Measurements from ENCODE around the gene FCF1. TPM values are rescaled to one million over a fixed set of nuclear protein-coding genes. Genes with fewer than 3 reads are reported as not detected.
A peak's percentile ranks its signal among the peaks of the same experiment; 100 is the strongest.

FCF1 gene
- total and polyA plus RNA-seq, 4 donors = 7.6 to 41.2 (median 38.6) TPM

DNA sequence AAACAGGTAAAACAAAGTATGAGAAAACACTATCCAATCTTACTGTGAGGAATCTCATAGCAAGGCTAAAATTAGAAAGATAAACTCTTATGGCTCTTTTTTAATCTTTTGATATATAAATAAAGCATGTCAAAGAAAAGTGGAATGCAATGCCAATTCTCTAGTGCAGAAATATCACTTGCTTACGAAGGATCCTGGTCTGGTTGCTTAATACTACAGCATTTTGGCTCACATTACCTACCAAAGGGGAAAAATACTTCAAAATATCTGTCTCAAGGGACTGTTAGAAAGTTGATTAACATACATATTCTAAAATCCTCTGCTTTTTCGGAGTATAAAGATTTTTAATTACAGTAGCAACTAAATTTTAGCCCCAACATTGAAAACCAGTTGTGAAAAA, 21.5 kb upstream of the FCF1 start:
- H3K4me3 ChIP-seq = no peak overlapping the region
- peak overlapping the region in 1 of 2 donors; percentile 13 for H3K9ac ChIP-seq (ENCODE audit: insufficient read depth in 1 of 2, low read length in 2 of 2)
- TF ChIP-seq, protein P1, sequence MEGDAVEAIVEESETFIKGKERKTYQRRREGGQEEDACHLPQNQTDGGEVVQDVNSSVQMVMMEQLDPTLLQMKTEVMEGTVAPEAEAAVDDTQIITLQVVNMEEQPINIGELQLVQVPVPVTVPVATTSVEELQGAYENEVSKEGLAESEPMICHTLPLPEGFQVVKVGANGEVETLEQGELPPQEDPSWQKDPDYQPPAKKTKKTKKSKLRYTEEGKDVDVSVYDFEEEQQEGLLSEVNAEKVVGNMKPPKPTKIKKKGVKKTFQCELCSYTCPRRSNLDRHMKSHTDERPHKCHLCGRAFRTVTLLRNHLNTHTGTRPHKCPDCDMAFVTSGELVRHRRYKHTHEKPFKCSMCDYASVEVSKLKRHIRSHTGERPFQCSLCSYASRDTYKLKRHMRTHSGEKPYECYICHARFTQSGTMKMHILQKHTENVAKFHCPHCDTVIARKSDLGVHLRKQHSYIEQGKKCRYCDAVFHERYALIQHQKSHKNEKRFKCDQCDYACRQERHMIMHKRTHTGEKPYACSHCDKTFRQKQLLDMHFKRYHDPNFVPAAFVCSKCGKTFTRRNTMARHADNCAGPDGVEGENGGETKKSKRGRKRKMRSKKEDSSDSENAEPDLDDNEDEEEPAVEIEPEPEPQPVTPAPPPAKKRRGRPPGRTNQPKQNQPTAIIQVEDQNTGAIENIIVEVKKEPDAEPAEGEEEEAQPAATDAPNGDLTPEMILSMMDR (IDR thresholded peaks at IDR 0.05; ENCODE audit: control extremely low read depth, extremely low read depth) = no peak
- WGBS, 2 donors = 60 to 65% methylated on average over 2 of the region's 2 CpGs
- peaks cover 8 to 20% (median 11%) of the 10 kb centered on the region in 4 donors for H3K36me3 ChIP-seq (ENCODE audit: control insufficient read depth in 4 of 4, insufficient read depth in 4 of 4, low read length in 4 of 4)
- H3K4me1 ChIP-seq (ENCODE audit: control insufficient read depth in 5 of 5, insufficient read depth in 5 of 5, low read length in 5 of 5) = peaks cover 0 to 17% (median 12%) of the 10 kb centered on the region in 5 donors
- H3K27me3 ChIP-seq (ENCODE audit: control insufficient read depth in 3 of 3, insufficient read depth in 3 of 3, low read length in 2 of 3) = no peaks in the 10 kb centered on the region
- ATAC-seq (ENCODE audit: insufficient read depth, low FRiP score) (no peak), DNase-seq (no peak)
- no peaks in the 10 kb centered on the region for H3K9me3 ChIP-seq (ENCODE audit: control insufficient read depth in 4 of 4, insufficient read depth in 3 of 4, low read length in 3 of 4)
- no peak overlapping the region for H3K27ac ChIP-seq (ENCODE audit: low read depth in 1 of 2, low read length in 1 of 2)

DNA sequence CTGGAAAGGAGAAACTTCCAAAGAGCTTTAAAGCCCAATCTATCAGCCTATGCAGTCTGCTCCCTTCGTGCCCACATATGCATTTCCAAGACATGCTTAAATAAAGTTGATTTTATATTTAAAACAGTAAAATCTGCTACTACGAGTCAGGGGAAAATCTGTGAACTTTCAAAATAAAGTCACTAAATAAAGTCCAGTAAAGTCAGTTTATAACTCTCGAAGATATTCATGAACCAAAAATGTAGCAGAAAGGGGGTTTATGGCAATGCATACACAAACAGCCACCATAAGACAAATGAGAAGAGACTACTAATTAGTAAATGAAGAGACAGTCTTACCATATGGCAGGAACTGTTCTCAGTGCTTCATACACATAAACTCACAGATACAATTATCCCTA, 19.8 kb upstream of the FCF1 start:
- WGBS, 2 donors = 93 to 94% methylated on average over 3 of the region's 3 CpGs
- DNase-seq (no peak), ATAC-seq (ENCODE audit: insufficient read depth, low FRiP score) (no peak)
- TF ChIP-seq, protein P1 (IDR thresholded peaks at IDR 0.05; ENCODE audit: control extremely low read depth, extremely low read depth) = no peak
- Histone ChIP-seq H3K9ac (ENCODE audit: insufficient read depth in 1 of 2, low read length in 2 of 2) (no peak overlapping the region), H3K27me3 (ENCODE audit: control insufficient read depth in 3 of 3, insufficient read depth in 3 of 3, low read length in 2 of 3) (no peaks in the 10 kb centered on the region), H3K27ac (ENCODE audit: low read depth in 1 of 2, low read length in 1 of 2) (no peak overlapping the region), H3K9me3 (ENCODE audit: control insufficient read depth in 4 of 4, insufficient read depth in 3 of 4, low read length in 3 of 4) (no peaks in the 10 kb centered on the region), H3K4me3 (no peak overlapping the region), H3K36me3 (ENCODE audit: control insufficient read depth in 4 of 4, insufficient read depth in 4 of 4, low read length in 4 of 4) (peaks cover 2 to 13% (median 9%) of the 10 kb centered on the region in 4 donors), H3K4me1 (ENCODE audit: control insufficient read depth in 5 of 5, insufficient read depth in 5 of 5, low read length in 5 of 5) (peaks cover 0 to 32% (median 8%) of the 10 kb centered on the region in 5 donors)

- TF ChIP-seq, protein P1 (IDR thresholded peaks at IDR 0.05; ENCODE audit: control extremely low read depth, extremely low read depth) = no peak
Measured at GRCh38 chr14:74695406-74695805, 17.5 kb upstream of the FCF1 start.

DNA sequence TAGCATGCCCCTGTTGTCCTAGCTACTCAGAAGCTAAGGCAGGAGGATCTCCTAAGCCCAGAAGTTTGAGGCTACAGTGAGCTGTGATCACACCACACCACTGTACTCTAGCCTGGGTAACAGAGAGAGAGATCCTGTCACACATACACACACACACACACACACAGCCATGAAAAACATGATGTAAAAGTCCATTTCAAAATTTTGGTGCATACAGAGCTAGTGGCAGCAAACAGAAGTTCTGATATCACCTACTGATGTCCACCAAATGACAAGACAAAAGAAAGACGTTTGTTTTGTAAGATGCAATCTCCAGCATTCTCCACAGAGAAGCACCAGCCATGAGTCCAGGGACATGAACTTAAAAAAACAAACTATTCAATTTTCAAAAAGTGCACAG, 15.9 kb upstream of the FCF1 start:
- Histone ChIP-seq H3K27ac (ENCODE audit: low read depth in 1 of 2, low read length in 1 of 2) (no peak overlapping the region), H3K9me3 (ENCODE audit: control insufficient read depth in 4 of 4, insufficient read depth in 3 of 4, low read length in 3 of 4) (no peaks in the 10 kb centered on the region), H3K36me3 (ENCODE audit: control insufficient read depth in 4 of 4, insufficient read depth in 4 of 4, low read length in 4 of 4) (peaks cover 0 to 3% (median 0%) of the 10 kb centered on the region in 4 donors), H3K9ac (ENCODE audit: insufficient read depth in 1 of 2, low read length in 2 of 2) (no peak overlapping the region), H3K27me3 (ENCODE audit: control insufficient read depth in 3 of 3, insufficient read depth in 3 of 3, low read length in 2 of 3) (no peaks in the 10 kb centered on the region), H3K4me3 (no peak overlapping the region), H3K4me1 (ENCODE audit: control insufficient read depth in 5 of 5, insufficient read depth in 5 of 5, low read length in 5 of 5) (peaks cover 0 to 43% (median 5%) of the 10 kb centered on the region in 5 donors)
- 55 to 60% methylated on average over 1 of the region's 1 CpG for WGBS, 2 donors
- DNase-seq = peak in 2 of 3 donors; percentile 53 to 86
- TF ChIP-seq, protein P1 (IDR thresholded peaks at IDR 0.05; ENCODE audit: control extremely low read depth, extremely low read depth) = no peak
- no peak for ATAC-seq (ENCODE audit: insufficient read depth, low FRiP score)

More at GRCh38 chr14:74695406-74695805, 17.5 kb upstream of the FCF1 start:
- ATAC-seq (ENCODE audit: insufficient read depth, low FRiP score) (no peak), DNase-seq (no peak)
- peaks cover 0 to 38% (median 8%) of the 10 kb centered on the region in 5 donors for H3K4me1 ChIP-seq (ENCODE audit: control insufficient read depth in 5 of 5, insufficient read depth in 5 of 5, low read length in 5 of 5)
- H3K4me3 ChIP-seq = no peak overlapping the region
- WGBS, 2 donors = 84 to 88% methylated on average over 4 of the region's 4 CpGs
- no peaks in the 10 kb centered on the region for H3K9me3 ChIP-seq (ENCODE audit: control insufficient read depth in 4 of 4, insufficient read depth in 3 of 4, low read length in 3 of 4)
- H3K27ac ChIP-seq (ENCODE audit: low read depth in 1 of 2, low read length in 1 of 2) = no peak overlapping the region
- H3K9ac ChIP-seq (ENCODE audit: insufficient read depth in 1 of 2, low read length in 2 of 2) = no peak overlapping the region
- no peaks in the 10 kb centered on the region for H3K27me3 ChIP-seq (ENCODE audit: control insufficient read depth in 3 of 3, insufficient read depth in 3 of 3, low read length in 2 of 3)
- peaks cover 0 to 9% (median 4%) of the 10 kb centered on the region in 4 donors for H3K36me3 ChIP-seq (ENCODE audit: control insufficient read depth in 4 of 4, insufficient read depth in 4 of 4, low read length in 4 of 4)
